NCI-H82 (cell line): ENCODE data around the gene ARL17A.
"Not testable (repeated sequence)": the region's sequence is repeated elsewhere in the genome, so short reads cannot be mapped to it uniquely, and the experiment has no call there.

Experiments used
- DNase-seq: peaks from one replicate; lab custom pipeline; 2025; lab: John Stamatoyannopoulos, UW

Gene ARL17A

DNA sequence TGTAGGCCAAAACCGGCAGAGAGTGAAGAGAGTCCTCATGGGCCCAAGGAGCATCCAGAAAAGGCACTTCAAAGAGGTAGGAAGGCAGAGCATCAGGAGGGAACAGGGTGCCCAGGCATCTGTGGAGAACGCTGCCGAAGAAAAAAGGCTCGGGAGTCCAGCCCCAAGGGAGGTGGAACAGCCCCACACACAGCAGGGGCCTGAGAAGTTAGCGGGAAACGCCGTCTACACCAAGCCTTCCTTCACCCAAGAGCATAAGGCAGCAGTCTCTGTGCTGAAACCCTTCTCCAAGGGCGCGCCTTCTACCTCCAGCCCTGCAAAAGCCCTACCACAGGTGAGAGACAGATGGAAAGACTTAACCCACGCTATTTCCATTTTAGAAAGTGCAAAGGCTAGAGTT is 30.9 kb downstream of the ARL17A start:
- not testable (repeated sequence) for DNase-seq

DNA sequence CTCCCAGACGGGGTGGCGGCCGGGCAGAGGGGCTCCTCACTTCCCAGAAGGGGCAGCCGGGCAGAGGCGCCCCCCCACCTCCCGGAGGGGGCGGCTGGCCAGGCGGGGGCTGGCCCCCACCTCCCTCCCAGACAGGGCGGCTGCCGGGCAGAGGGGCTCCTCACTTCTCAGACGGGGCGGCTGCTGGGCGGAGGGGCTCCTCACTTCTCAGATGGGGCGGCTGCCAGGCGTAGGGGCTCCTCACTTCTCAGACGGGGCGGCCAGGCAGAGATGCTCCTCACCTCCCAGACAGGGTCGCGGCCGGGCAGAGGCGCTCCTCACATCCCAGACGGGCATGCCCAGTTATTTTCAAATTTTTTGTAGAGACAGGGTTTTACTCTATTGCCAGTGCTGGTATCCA is 44.8 kb downstream of the ARL17A start:
- not testable (repeated sequence) for DNase-seq

- not testable (repeated sequence) for DNase-seq
These were observed 67.3 kb downstream of the ARL17A start, which contains the start of gene LRRC37A2 for GRCh38 chr17:46512168-46512567. LRRC37A2 (plus strand) TSS chr17:46512468; CDS start chr17:46512713, 245 bp downstream.

- DNase-seq, result not testable (repeated sequence)
These were observed 73.6 kb downstream of the ARL17A start for GRCh38 chr17:46505896-46506295.

DNA sequence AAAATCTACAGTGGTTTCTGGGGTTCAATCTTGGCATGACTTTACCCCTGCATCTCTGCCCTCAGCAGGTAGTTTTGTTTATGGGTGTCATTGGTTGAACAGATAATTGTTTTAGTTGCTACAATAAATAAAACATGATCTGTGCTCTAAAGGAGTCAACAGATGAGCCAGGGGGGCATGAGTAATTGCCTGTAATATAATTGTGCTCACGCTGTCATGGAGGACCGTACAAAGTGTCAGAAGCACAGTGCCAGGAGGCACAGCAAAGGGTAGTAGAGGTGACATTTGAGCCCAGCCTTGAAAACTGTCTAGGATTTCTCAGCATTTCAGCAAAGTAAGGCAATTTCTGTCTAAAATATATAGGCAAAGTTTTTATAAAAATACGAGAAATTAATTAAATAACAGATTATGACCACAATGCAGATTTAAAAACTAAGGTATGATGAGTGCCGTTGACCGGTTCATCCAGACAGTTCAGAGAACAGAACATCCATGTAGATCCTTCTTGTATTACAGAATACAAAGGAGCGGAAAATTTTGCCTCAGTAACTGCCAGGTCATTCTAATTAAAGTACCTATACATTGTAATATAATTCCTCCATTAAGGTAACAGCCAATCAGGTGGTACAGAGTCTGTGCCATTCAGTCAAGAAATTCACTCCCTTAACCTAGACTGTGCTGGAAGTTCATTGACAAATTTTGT is 79.9 kb downstream of the ARL17A start:
- not testable (repeated sequence) for DNase-seq

DNA sequence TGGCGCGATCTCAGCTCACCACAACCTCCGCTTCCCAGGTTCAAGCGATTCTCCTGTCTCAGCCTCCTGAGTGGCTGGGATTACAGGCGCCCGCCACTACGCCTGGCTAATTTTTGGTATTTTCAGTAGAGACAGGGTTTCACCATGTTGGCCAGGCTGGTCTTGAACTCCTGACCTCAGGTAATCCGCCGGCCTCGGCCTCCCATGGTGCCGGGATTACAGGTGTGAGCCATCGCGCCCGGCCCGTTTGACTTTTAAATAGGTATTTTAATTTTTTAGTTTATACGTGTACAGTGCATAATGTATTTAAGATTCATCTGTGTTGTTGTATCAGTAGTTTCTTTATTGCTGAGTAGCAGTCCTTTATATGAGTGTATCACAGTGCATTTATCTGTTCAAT is 87.5 kb downstream of the ARL17A start:
- DNase-seq, result not testable (repeated sequence)

GRCh38 chr17:46481310-46481709 is 98.2 kb downstream of the ARL17A start:
- DNase-seq, result not testable (repeated sequence)

GRCh38 chr17:46478823-46479222 is 100.7 kb downstream of the ARL17A start:
- not testable (repeated sequence) for DNase-seq

DNA sequence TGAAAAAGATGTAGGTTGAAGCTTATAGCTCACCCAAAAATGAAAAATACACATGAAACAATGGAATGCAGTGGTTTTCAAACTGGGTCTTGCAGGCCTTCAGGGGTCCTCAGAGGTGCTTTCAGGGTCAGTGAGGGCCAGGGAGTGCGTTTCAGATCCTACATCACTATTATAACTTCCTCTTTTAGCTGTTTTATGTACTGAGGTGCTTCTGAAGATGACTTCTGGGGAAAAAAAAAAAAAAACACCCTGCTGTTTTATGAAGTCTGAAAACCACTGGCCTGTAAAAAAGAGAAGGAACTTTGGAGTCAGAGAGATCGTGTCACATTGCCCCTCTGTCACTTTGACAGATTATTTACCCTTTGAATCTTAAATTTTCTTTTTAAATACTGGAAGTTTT is 103.9 kb downstream of the ARL17A start:
- DNase-seq, result not testable (repeated sequence)

GRCh38 chr17:46474489-46474888 is 105.0 kb downstream of the ARL17A start:
- not testable (repeated sequence) for DNase-seq

DNA sequence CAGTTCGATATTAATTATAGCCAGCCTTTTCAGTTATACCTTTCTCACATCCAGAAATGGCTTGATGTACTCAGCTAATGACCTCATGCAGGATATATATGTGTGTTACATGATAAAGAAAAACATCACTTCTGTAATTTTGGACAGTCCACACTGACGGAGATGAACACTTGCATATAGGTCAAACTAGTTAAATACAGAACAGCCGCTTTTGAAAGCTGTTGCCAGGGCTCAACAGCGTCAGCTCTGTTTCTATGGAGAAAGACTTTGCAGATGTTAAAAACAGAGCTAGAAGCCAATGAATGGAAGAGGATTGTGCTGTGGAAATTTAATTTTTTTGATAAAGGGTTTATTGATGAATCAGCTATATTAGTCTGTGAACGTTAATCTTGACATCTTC is 111.9 kb downstream of the ARL17A start:
- not testable (repeated sequence) for DNase-seq
